A549 treated with AZD2906 at 1 μM for 4 hours (cell line): ENCODE measurements around the gene FAM162A. TPM values are rescaled to one million over a fixed set of nuclear protein-coding genes. Genes with fewer than 3 reads are reported as not detected.

Experiments used
- total RNA-seq: library from RNA; stranded (reverse); fragments of 200-300 nt; extraction: Qiagen RNA extraction; gene quantifications from 5 replicates; pipeline ENCODE4 v1.2.3, GENCODE V29; 2022

FAM162A gene, protein sequence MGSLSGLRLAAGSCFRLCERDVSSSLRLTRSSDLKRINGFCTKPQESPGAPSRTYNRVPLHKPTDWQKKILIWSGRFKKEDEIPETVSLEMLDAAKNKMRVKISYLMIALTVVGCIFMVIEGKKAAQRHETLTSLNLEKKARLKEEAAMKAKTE
- total RNA-seq: 30.4 to 33.8 TPM (median 31.1 TPM) in 5 replicates

DNA sequence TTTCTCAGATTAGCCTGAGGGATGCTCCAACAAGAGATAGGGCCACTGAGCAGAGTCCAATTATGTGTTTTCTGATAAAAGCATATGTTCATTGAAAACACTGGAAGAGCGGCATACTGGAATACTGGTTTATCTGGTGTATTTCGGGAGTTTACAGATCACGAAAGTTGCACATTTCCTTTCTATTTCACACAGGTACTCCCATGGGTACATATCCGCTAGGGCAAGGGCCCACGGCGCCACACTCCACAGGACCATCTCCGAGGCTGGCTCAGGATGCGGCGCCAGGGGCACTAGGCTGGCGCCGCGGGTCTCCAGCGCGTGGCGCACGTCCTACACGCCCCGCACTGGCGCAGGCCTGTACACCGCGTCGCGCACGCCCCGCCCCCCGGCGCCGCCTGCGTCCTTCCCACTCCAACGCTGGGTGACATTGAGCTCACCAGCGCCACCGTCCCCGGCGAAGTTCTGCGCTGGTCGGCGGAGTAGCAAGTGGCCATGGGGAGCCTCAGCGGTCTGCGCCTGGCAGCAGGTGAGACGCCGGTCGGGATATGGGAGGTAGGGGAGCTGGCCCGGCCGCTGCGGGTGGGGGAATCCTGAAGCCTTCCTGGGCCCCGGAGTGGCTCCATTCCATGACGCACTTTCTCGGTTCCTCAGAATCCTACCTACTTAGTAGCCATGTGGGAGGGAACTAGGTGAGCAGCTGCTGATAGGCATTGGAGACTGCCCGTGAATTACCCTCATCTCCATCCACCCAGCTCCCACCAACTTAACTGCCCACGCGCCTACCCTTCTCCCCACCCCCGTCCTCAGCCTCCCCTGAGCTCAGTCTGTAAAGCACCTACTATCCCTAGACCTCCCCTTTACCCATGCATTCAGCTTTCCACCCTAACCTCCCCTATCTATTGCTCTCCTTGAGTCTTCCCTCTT, at the start of gene FAM162A:
TSS of gene FAM162A (plus strand) at position 412 of the 927 bp plus-strand sequence. CDS start at position 496, 84 bp downstream.

DNA sequence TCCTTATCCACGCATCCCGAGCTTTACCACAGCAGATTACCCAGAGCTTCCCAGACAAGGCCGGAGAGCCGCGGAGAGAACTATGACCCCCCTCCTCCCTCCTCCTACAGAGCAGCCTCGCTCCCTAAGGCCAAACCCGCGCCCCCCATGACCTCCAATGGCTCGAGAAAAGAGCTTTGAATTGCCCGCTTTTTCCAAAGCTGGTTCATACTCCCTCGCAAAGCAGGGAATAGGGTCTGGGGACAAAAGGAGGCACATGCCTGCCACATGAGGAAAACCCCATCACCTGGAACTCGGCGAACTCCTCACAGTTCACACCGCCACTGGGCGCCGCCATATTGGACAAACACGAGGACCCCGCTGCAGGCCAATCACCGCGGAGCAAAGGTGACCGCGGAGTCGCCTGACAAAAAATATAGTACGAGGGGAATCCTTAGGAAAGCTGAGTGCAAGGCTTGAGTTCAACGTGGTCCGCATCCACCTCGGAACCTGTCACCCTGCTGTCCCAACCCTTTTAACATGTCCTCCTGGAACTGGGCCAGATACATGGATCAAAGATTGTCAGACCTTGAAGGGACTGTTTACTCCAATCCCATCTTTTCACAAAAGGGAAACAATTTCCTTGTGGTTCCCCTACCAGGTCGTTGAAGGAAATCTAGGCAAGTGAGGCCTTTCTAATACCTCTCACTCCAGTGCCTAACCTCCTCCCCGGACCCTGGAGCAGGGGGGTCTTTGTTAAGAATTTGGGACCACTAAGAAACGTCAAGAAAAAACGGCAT, 905 bp upstream of the FAM162A start, which contains the start of gene MIX23:
TSS of gene MIX23 (minus strand) at position 344 of the 779 bp plus-strand sequence. CDS start at position 337, 7 bp downstream.

DNA sequence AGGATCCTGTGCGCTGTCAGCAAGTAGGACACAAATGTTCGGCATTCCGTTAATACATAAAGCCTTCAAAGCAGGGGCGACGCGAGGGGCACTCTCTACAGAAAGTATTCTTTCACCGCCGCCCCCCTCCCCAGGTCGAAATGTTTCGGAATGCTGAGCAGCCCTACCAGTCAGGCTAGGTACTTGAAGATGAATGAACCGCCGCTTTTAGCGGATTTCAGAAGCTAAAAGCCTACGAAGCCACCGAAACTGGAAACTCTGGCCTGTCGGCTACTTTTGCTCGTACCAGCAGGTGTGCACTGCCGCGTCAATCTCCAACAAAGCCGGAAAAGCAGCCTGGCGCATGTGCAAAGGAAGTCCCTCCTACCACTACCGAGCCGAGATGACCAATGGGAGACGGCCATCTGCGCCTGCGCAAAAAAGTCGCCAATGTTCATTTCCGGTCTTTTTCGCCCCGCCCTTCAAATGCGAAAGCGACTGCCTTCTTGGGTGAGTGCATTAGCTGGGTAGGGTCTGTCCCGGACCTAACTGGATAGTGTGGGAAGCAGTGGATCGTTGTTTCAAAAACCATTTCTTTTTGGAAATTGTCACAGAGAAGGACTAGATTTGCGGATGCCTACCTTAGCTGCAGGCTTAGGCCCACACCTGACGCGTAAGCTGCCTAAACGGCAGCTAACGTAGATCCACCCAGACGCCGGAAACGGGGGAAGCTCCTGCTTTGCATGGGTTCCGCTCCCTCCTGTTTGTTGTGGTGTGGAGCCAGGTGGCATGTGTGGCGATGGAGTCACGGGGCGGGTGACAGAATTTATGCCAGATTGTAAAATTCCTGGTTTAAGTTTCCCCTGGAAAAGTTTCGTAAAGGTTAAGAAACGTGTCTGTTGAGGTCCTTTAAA, 32.0 kb downstream of the FAM162A start, which contains the start of gene WDR5B:
TSS of gene WDR5B (minus strand) at position 301 of the 893 bp plus-strand sequence. CDS start 534 bp downstream, outside the sequence.

Other genes starting within 250 kb of the FAM162A start
- not detected in 5 replicates for gene CASR, start 200.5 kb upstream of the FAM162A start, total RNA-seq
- gene CSTA, start 58.9 kb upstream of the FAM162A start, total RNA-seq: 0.81 to 1.1 TPM (median 0.86 TPM) in 5 replicates
- gene MIX23, start 951 bp upstream of the FAM162A start, total RNA-seq: 42.5 to 60.6 TPM (median 44.8 TPM) in 5 replicates
- 2.9 to 3.7 TPM (median 3.5 TPM) in 5 replicates for gene WDR5B, start 31.9 kb downstream of the FAM162A start, total RNA-seq
- gene KPNA1, start 130.8 kb downstream of the FAM162A start, total RNA-seq: 50.4 to 61.0 TPM (median 60.2 TPM) in 5 replicates
- 5.4 to 6.2 TPM (median 5.5 TPM) in 5 replicates for gene PARP9, start 180.1 kb downstream of the FAM162A start, total RNA-seq
- gene DTX3L, start 180.2 kb downstream of the FAM162A start, total RNA-seq: 6.7 to 10.0 TPM (median 7.3 TPM) in 5 replicates
- not detected in 5 replicates for gene PARP15, start 193.5 kb downstream of the FAM162A start, total RNA-seq